ENCODE data around the gene SLC25A1. TPM values are rescaled to one million over a fixed set of nuclear protein-coding genes. Genes with fewer than 3 reads are reported as not detected.
A peak's percentile ranks its signal among the peaks of the same experiment; 100 is the strongest.

SLC25A1 gene
- total and polyA plus RNA-seq, 10 of the 15 experiments (the other 5 are each of a cell fraction or from before 2014, with no cell fraction given), result 2.3 to 79.0 (median 30.3) TPM

- no peak for TF ChIP-seq MXI1 (IDR thresholded peaks at IDR 0.05; ENCODE audit: low read depth, low read length)
- TF ChIP-seq NFYB (IDR thresholded peaks at IDR 0.05; ENCODE audit: insufficient read depth, low read depth, low read length), result no peak
Observed at GRCh38 chr22:19214078-19214473, 35.5 kb upstream of the SLC25A1 start (continued).

- Histone ChIP-seq H3K27me3 (replicated peaks in 1 of 2; ENCODE audit: control insufficient read depth in 2 of 2, insufficient read depth in 2 of 2, low read length in 1 of 2) (peaks cover 0 to 5% of the 10 kb centered on the region in 2 experiments; a peak in 2 of 4 replicates), H3K4me3 (no peak overlapping the region), H4K20me1 (ENCODE audit: control insufficient read depth, insufficient read depth) (no peaks in the 10 kb centered on the region), H3K9me3 (replicated peaks; ENCODE audit: control insufficient read depth, insufficient read depth, low read length) (no peaks in the 10 kb centered on the region), H3K27ac (ENCODE audit: control insufficient read depth, insufficient read depth) (no peak overlapping the region), H3K79me2 (ENCODE audit: control insufficient read depth, insufficient read depth, low read length) (no peaks in the 10 kb centered on the region), H3K9ac (ENCODE audit: control insufficient read depth, insufficient read depth, low read length) (no peak overlapping the region), H3K36me3 (ENCODE audit: control insufficient read depth in 2 of 2, insufficient read depth in 2 of 2, low read length in 1 of 2) (no peaks in the 10 kb centered on the region), H3K4me1 (ENCODE audit: control insufficient read depth, insufficient read depth, low read length) (no peaks in the 10 kb centered on the region; the same call in 1 of the 2 replicates), H2AFZ (ENCODE audit: control insufficient read depth, low read depth, low read length) (no peak overlapping the region), H3K4me2 (ENCODE audit: control insufficient read depth, insufficient read depth) (no peak overlapping the region)
- ChIA-PET SMC1A (ENCODE audit: uncharacterized antibody, unreplicated experiment) (no interaction called here), RAD21 (ENCODE audit: unreplicated experiment) (no interaction called here), CTCF (no interaction called here), POLR2A (no interaction called here)
- no peak for DNase-seq (ENCODE audit: low read depth, low spot score)
- 29% methylated on average over 9 of the region's 9 CpGs for WGBS (ENCODE audit: insufficient coverage, insufficient replicate concordance, low lambda C conversion rate, missing lambda C conversion rate)
- in situ Hi-C loops (cut with MboI) (no loop called here), intact Hi-C loops (cut with micrococcal nuclease; ENCODE audit: unreplicated experiment) (loop anchor here (10.0 kb wide), 1 partner anchor 51 kb away; no protein-coding TSS in a partner anchor)
- no TSS peak for BruUV-seq (replicated peaks)
- ATAC-seq, result no peak; the same call in 2 of the 3 replicates
- no peak for FAIRE-seq
- TF ChIP-seq USF1 (IDR thresholded peaks at IDR 0.05; ENCODE audit: borderline replicate concordance, extremely low read length, insufficient read depth, low read depth, low read length), result peak; percentile 15
- no peak for TF ChIP-seq BCL11A (IDR thresholded peaks at IDR 0.05; ENCODE audit: low read depth, low read length)
Observed at GRCh38 chr22:19213442-19214077, 35.0 kb upstream of the SLC25A1 start.

Data from GM12878 (cell line).